Measurements from ENCODE around the gene THADA. TPM values are rescaled to one million over a fixed set of nuclear protein-coding genes. Genes with fewer than 3 reads are reported as not detected.

The THADA gene
- total RNA-seq, 1 experiment from 2014 or later, result 27.5 TPM

GRCh38 chr2:43420389-43420801 is 175.4 kb downstream of the THADA start (continued):
- TF ChIP-seq ZNF281 (CRISPR knock-in tag; IDR thresholded peaks at IDR 0.05) (no peak), USF2 (CRISPR knock-in tag; IDR thresholded peaks at IDR 0.05) (no peak), ZNF671 (CRISPR knock-in tag; IDR thresholded peaks at IDR 0.05) (no peak), ESRRA (CRISPR knock-in tag; IDR thresholded peaks at IDR 0.05; ENCODE audit: borderline replicate concordance) (no peak)

GRCh38 chr2:43419876-43420275 is 176.0 kb downstream of the THADA start:
- ChIA-PET POLR2A (no interaction called here), CTCF (no interaction called here)
- ATAC-seq, result no peak
- no peak overlapping the region for H3K4me3 Mint-ChIP-seq
- TF ChIP-seq NR3C1 (CRISPR knock-in tag; conservative IDR thresholded peaks at IDR 0.05; ENCODE audit: low read depth) (no peak), MYBL2 (CRISPR knock-in tag; IDR thresholded peaks at IDR 0.05) (no peak), GTF2I (CRISPR knock-in tag; conservative IDR thresholded peaks at IDR 0.05) (no peak), TEAD4 (CRISPR knock-in tag; IDR thresholded peaks at IDR 0.05) (no peak), TP53 (CRISPR knock-in tag; IDR thresholded peaks at IDR 0.05) (no peak), ATF6 (CRISPR knock-in tag; IDR thresholded peaks at IDR 0.05) (no peak), NFE2L1 (CRISPR knock-in tag; IDR thresholded peaks at IDR 0.05) (no peak)
- no peaks in the 10 kb centered on the region for H3K27me3 Mint-ChIP-seq (ENCODE audit: low read depth)
- DNase-seq (ENCODE audit: low spot score), result no peak
- no peaks in the 10 kb centered on the region for H3K36me3 Mint-ChIP-seq
- H3K4me1 Mint-ChIP-seq, result peaks cover 15% of the 10 kb centered on the region
- H3K27ac Mint-ChIP-seq, result no peak overlapping the region
- H3K9me3 Mint-ChIP-seq, result no peaks in the 10 kb centered on the region

- ChIA-PET CTCF (no interaction called here), POLR2A (no interaction called here)
- no peak overlapping the region for H3K4me3 Mint-ChIP-seq
- no peaks in the 10 kb centered on the region for H3K9me3 Mint-ChIP-seq
- TF ChIP-seq GTF2I (CRISPR knock-in tag; conservative IDR thresholded peaks at IDR 0.05) (no peak), NR3C1 (CRISPR knock-in tag; conservative IDR thresholded peaks at IDR 0.05; ENCODE audit: low read depth) (no peak), IRF1 (CRISPR knock-in tag; IDR thresholded peaks at IDR 0.05) (no peak), ZNF317 (CRISPR knock-in tag; IDR thresholded peaks at IDR 0.05; ENCODE audit: borderline replicate concordance, low read depth) (no peak), ESRRA (CRISPR knock-in tag; IDR thresholded peaks at IDR 0.05; ENCODE audit: borderline replicate concordance) (no peak), PRDM15 (CRISPR knock-in tag; IDR thresholded peaks at IDR 0.05) (no peak)
- no peaks in the 10 kb centered on the region for H3K36me3 Mint-ChIP-seq
- H3K27me3 Mint-ChIP-seq (ENCODE audit: low read depth), result no peaks in the 10 kb centered on the region
- DNase-seq (ENCODE audit: low spot score), result no peak
- no peak for ATAC-seq
- H3K4me1 Mint-ChIP-seq, result peaks cover 15% of the 10 kb centered on the region
- H3K27ac Mint-ChIP-seq, result no peak overlapping the region
Measured at GRCh38 chr2:43419243-43419642, 176.6 kb downstream of the THADA start.
